Choroid plexus epithelial cell (primary cell): Measurements from ENCODE around the gene CDK17.
"Not testable (repeated sequence)": the region's sequence is repeated elsewhere in the genome, so short reads cannot be mapped to it uniquely, and the experiment has no call there.

Experiments
- DNase-seq: peaks from one replicate; pipeline ENCODE4 v3.0.0-alpha.2; 2010; ENCODE audit warnings: low read depth
- H3K4me3 ChIP-seq: 2 replicates; pipeline ENCODE4 v1.5.1; 2011; ENCODE audit warnings: low read depth, mild to moderate bottlenecking, control low read depth, low read length, moderate library complexity
- TF ChIP-seq, protein P1 (sequence below): conservative IDR thresholded peaks from 2 replicates; pipeline ENCODE4 v1.5.1; 2011; ENCODE audit warnings: low read depth, mild to moderate bottlenecking, control low read depth, inconsistent platforms, low read length, moderate library complexity

Gene CDK17

DNA sequence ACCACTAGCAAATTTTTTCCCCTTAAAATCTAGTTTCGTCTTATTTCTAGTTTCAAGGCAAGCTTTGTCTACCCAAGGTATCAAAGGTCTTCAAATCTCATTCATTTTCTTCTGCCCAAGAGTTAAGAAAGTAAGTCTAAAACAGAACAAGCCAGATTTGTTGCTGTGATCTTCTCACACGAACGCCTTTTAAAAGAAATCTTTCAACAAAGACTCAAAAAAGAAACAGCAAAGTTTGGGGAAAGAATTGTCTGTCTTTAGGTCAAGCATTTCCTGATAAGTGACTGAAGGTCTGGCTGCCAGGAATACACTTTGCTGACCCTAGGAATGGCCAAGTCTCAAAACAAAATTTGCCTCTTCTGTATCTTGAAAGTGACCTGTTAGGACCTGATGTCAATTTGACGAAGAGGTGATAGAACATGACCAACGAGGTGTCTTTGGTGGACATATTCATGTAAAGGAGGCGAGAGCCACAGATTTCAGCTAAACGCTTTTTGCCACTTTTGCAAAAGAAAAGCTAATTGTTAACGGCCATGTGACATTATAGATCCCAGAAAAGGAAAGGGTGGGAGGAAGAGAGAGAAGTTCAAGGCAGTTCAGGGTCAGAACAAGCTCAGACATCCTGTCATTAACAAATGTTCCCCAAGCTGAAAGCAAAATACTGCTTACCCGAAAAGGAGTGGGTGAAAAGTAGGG, 1.7 kb downstream of the CDK17 start:
- TF ChIP-seq, protein P1, sequence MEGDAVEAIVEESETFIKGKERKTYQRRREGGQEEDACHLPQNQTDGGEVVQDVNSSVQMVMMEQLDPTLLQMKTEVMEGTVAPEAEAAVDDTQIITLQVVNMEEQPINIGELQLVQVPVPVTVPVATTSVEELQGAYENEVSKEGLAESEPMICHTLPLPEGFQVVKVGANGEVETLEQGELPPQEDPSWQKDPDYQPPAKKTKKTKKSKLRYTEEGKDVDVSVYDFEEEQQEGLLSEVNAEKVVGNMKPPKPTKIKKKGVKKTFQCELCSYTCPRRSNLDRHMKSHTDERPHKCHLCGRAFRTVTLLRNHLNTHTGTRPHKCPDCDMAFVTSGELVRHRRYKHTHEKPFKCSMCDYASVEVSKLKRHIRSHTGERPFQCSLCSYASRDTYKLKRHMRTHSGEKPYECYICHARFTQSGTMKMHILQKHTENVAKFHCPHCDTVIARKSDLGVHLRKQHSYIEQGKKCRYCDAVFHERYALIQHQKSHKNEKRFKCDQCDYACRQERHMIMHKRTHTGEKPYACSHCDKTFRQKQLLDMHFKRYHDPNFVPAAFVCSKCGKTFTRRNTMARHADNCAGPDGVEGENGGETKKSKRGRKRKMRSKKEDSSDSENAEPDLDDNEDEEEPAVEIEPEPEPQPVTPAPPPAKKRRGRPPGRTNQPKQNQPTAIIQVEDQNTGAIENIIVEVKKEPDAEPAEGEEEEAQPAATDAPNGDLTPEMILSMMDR = no peak
- H3K4me3 ChIP-seq = peak overlapping the region; percentile 85
- peak; percentile 27 for DNase-seq

- peak overlapping the region; percentile 85 for H3K4me3 ChIP-seq
- TF ChIP-seq, protein P1 = no peak
- no peak for DNase-seq
Observed at GRCh38 chr12:96397756-96398423, 2.3 kb downstream of the CDK17 start.

DNA sequence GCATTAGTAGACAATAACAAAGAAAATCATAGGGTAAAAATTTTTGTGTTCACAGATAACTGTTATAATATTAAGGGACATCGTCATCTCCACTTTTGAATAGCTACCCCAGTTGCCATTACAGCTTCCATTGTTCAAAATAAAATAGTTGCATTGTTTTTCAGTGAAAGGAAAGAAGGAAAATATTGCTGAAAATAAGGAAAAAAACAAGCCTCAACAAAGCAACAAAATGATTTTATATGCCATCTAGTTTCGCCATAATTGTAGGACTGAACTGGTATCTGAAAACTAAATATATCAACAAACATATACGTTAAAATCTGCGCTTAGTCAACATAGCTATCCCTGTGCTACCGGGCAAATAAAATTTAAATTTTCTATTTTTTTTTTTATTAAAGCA, 3.3 kb downstream of the CDK17 start:
- TF ChIP-seq, protein P1 = no peak
- no peak overlapping the region for H3K4me3 ChIP-seq
- DNase-seq = no peak

DNA sequence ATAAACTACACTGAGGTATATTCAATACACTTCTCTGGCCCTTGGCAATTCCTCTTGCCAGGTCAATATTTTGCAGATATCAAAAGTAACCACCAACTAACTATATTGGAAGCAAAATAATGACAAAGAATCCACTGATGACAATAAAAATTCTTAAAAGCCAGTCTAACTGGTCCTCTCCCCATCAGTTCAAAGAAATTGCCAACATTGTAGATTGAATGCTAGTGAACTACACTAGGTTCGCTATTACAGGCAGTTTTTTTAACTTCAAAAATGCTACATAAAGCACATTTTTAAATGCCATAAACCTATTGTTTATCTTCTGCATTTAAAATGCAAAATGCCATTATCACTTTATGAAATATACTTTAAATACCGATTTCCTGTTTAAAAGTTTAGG, 4.0 kb downstream of the CDK17 start:
- no peak overlapping the region for H3K4me3 ChIP-seq
- DNase-seq = no peak
- TF ChIP-seq, protein P1 = no peak

DNA sequence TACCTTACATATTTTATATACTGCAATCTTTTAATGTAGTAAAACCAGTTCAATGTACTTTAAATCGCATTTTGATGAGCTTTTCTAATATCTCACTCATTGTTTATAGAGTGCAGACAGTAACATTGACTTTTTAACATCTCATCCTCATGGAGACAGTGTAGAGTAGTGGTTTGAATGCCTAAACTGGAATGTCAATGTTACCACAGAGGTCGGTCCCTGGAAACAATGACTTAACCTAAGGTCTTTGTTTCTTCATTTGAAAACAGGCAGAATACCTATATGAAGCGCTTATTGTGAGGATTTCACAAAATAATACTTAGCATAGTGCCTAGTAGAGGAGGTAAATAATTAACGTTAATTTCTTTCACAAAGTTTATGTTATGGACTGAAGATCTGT, 5.0 kb downstream of the CDK17 start:
- no peak for DNase-seq
- no peak overlapping the region for H3K4me3 ChIP-seq

GRCh38 chr12:96393229-96393628, 7.0 kb downstream of the CDK17 start:
- not testable (repeated sequence) for DNase-seq, H3K4me3 ChIP-seq

More for the DNA sequence above, 5.0 kb downstream of the CDK17 start:
- TF ChIP-seq, protein P1 = no peak

DNA sequence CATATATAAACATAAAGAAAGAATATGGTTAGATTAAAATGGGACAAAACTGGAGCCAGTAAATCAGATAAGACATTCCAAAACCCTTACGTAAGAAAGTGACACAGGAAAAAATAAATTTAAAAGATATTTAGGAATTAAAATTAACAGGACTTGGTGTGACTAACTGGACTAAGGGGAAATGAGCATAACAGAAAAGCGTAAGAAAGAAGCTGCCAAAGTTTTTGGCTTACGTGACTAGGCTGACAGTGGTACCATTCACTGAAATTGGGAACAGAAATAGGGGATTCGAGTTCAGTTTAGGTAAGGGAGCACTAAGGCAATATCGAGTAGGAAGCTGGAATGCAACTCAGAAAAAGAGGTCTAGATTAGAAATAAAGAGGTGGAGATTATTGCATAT, 7.8 kb downstream of the CDK17 start:
- DNase-seq = no peak
- H3K4me3 ChIP-seq = no peak overlapping the region
- TF ChIP-seq, protein P1 = no peak
